ENCODE results near the gene HDAC9. TPM values are rescaled to one million over a fixed set of nuclear protein-coding genes. Genes with fewer than 3 reads are reported as not detected.

Gene HDAC9
- 11.3 and 26.0 TPM in 2 replicates for total RNA-seq (2022)
- percentile 61 among the genes with signal in this experiment for Bru-seq, nascent RNA
- BruChase-seq, experiment 1, labeled RNA remaining after a 6-hour chase: percentile 55 among the genes with signal in this experiment
- percentile 53 among the genes with signal in this experiment for BruChase-seq, experiment 2, labeled RNA remaining after a 2-hour chase
- long read RNA-seq, transcript HDAC9-218 (11 exons, 2,307 nt): major isoform, 5 of 23 reads
- long read RNA-seq, partial matches to known transcripts: 3 of 23 reads
- long read RNA-seq, other reads (novel, unspliced or antisense): 15 of 23 reads

DNA sequence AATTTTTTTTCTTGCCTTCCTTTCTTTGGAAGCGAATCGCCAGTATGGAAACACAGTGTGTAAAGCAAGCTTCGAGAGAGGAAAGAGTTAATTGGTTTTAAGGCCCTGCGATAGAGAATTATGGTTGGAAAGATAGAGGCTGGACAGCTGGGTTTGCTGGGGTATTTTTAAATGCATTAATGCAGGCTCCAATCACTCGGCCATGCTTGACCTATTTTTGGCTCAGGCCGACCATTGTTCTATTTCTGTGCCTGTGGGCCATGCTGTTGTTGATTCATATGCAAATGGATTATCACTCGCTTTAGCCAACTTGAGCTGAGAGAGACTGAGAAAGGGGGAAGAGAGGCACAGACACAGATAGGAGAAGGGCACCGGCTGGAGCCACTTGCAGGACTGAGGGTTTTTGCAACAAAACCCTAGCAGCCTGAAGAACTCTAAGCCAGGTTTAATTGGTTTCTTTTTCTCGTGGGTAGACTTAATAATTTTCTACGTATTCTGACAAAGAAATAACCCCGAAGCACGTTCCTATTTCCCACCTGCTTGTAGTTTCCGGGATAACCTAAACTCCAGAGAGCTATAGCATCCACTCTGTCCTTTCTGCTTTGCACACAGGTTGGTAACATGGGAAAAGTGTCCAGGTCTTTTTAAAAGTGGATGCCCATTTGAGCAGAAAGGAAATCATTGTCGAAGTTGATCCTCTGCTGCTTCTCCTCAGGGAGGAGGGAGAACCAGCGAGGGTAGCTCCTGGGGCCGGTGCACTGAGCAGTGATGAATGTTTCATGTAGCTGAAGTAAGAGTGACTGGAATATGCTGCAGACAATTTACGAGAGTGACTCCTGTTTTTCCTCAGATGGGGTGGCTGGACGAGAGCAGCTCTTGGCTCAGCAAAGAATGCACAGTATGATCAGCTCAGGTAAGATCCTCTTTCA, at the start of gene HDAC9:
Gene HDAC9 (plus strand): TSS at position 338 of the 929 bp plus-strand sequence. CDS start 554 bp downstream, at position 892.
- Mint-ChIP-seq H3K9me3 (ENCODE audit: unreplicated experiment) (no peaks in the 10 kb centered on the region), H3K4me3 (ENCODE audit: unreplicated experiment) (no peak within 1 kb of the TSS), H3K27me3 (ENCODE audit: insufficient read depth, unreplicated experiment) (no peaks in the 10 kb centered on the region), H3K36me3 (ENCODE audit: insufficient read depth, unreplicated experiment) (no peaks in the 10 kb centered on the region), H3K27ac (ENCODE audit: low read depth, unreplicated experiment) (no peak within 1 kb of the TSS), H3K4me1 (ENCODE audit: insufficient read depth, unreplicated experiment) (peaks cover 6% of the 10 kb centered on the region)
- CTCF ChIA-PET: interaction anchor here (0.6 to 1.8 kb wide), 9 partner anchors 10 to 777 kb away, joined by 3 to 6 read pairs (median 3); no protein-coding TSS in a partner anchor
- POLR2A ChIA-PET: interaction anchor here (0.6 to 1.9 kb wide), 12 partner anchors 11 to 823 kb away, joined by 3 to 20 read pairs (median 3); no protein-coding TSS in a partner anchor
- peak; percentile 46 for DNase-seq (ENCODE audit: unreplicated experiment)
- intact Hi-C loops (cut with micrococcal nuclease): no loop called here
- TF ChIP-seq, protein P1, sequence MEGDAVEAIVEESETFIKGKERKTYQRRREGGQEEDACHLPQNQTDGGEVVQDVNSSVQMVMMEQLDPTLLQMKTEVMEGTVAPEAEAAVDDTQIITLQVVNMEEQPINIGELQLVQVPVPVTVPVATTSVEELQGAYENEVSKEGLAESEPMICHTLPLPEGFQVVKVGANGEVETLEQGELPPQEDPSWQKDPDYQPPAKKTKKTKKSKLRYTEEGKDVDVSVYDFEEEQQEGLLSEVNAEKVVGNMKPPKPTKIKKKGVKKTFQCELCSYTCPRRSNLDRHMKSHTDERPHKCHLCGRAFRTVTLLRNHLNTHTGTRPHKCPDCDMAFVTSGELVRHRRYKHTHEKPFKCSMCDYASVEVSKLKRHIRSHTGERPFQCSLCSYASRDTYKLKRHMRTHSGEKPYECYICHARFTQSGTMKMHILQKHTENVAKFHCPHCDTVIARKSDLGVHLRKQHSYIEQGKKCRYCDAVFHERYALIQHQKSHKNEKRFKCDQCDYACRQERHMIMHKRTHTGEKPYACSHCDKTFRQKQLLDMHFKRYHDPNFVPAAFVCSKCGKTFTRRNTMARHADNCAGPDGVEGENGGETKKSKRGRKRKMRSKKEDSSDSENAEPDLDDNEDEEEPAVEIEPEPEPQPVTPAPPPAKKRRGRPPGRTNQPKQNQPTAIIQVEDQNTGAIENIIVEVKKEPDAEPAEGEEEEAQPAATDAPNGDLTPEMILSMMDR (IDR thresholded peaks at IDR 0.05; ENCODE audit: unreplicated experiment): no peak
- no TSS peak for BruUV-seq (replicated peaks)

DNA sequence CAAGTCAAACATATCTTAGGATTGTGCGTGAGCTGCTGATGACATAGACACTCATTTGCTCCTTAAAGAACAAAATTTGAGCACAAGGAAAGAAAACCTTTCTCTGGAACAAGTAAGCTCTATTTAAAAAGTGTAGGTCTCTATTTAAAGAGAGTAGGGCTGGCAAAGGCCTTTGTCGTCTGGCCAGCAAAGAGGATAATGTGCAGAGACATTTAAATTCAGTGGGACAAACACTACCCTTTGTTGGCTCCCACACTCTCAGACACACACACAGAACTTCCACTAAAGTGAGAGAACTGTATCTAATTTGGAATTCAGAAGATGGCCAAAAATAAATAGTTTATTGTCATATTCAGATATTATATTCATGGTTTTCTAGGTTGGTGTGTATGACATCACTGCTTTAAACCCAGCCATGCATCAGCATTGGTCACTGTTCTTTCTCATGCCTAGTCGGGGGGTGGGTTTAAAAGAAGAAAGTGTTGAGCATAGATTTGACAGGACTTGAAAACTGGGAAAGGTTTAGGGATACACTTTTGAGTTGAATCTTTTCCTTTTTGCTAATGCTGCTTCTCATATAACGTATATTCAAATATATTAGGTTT, 49.5 kb upstream of the HDAC9 start:
- TF ChIP-seq, protein P1 (IDR thresholded peaks at IDR 0.05; ENCODE audit: unreplicated experiment): no peak
- Mint-ChIP-seq H3K27me3 (ENCODE audit: insufficient read depth, unreplicated experiment) (no peaks in the 10 kb centered on the region), H3K9me3 (ENCODE audit: unreplicated experiment) (peaks cover 4% of the 10 kb centered on the region), H3K27ac (ENCODE audit: low read depth, unreplicated experiment) (no peak overlapping the region), H3K4me3 (ENCODE audit: unreplicated experiment) (no peak overlapping the region), H3K4me1 (ENCODE audit: insufficient read depth, unreplicated experiment) (no peaks in the 10 kb centered on the region), H3K36me3 (ENCODE audit: insufficient read depth, unreplicated experiment) (no peaks in the 10 kb centered on the region)
- ChIA-PET POLR2A (interaction anchor here (0.7 kb wide), 1 partner anchor 13 kb away, joined by 3 read pairs; no protein-coding TSS in a partner anchor), CTCF (interaction anchor here (1.3 kb wide), 1 partner anchor 88 kb away, joined by 3 read pairs; no protein-coding TSS in a partner anchor)
- BruUV-seq (replicated peaks): no TSS peak
- DNase-seq (ENCODE audit: unreplicated experiment): no peak
- intact Hi-C loops (cut with micrococcal nuclease): no loop called here

- CTCF ChIA-PET: interaction anchor here (1.4 kb wide), 1 partner anchor 97 kb away, joined by 4 read pairs; no protein-coding TSS in a partner anchor
- DNase-seq (ENCODE audit: unreplicated experiment): no peak
- BruUV-seq (replicated peaks): no TSS peak
- POLR2A ChIA-PET: interaction anchor here (1.0 to 1.5 kb wide), 2 partner anchors 10 to 16 kb away, joined by 3 to 4 read pairs; no protein-coding TSS in a partner anchor
- no peaks in the 10 kb centered on the region for H3K4me1 Mint-ChIP-seq (ENCODE audit: insufficient read depth, unreplicated experiment)
- H3K9me3 Mint-ChIP-seq (ENCODE audit: unreplicated experiment): no peaks in the 10 kb centered on the region
- no peaks in the 10 kb centered on the region for H3K27me3 Mint-ChIP-seq (ENCODE audit: insufficient read depth, unreplicated experiment)
- no peak overlapping the region for H3K4me3 Mint-ChIP-seq (ENCODE audit: unreplicated experiment)
- intact Hi-C loops (cut with micrococcal nuclease): no loop called here
- TF ChIP-seq, protein P1 (IDR thresholded peaks at IDR 0.05; ENCODE audit: unreplicated experiment): no peak
- H3K27ac Mint-ChIP-seq (ENCODE audit: low read depth, unreplicated experiment): no peak overlapping the region
- no peaks in the 10 kb centered on the region for H3K36me3 Mint-ChIP-seq (ENCODE audit: insufficient read depth, unreplicated experiment)
These were observed 45.5 kb upstream of the HDAC9 start for GRCh38 chr7:18450019-18450418.

Measured in MCF 10A (cell line).